22Rv1 (cell line): ENCODE results near the gene UBE2E2.

Source experiments
- ZFX ChIP-seq: fragments of 450-650 bp; IDR thresholded peaks from 2 replicates; pipeline ENCODE4 v1.6.1; 2017; ENCODE audit warnings: antibody characterized with exemption, borderline replicate concordance
- TF ChIP-seq, protein P1 (sequence below): fragments of 450-650 bp; IDR thresholded peaks from 2 replicates; pipeline ENCODE4 v1.5.1; 2017; ENCODE audit warnings: mild to moderate bottlenecking

DNA sequence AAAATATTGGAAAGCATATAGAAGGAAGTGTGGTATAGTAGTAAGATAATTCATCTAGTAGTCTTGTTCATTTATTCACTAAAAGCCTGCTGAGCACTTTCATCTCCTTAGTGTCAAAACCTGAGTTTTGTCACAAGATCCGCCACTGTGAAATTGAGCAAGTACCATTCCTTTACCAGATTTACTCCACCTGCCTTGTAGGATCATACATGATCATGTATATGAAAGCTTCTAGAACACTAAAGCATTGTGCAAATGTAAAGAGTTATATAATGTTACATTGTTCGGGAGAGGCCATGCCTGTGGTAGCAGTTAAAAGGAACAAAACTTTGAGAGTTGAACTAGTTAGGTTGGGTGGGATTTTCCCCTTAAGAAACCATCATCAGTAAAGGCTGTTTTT, 35.0 kb downstream of the UBE2E2 start:
- TF ChIP-seq, protein P1, sequence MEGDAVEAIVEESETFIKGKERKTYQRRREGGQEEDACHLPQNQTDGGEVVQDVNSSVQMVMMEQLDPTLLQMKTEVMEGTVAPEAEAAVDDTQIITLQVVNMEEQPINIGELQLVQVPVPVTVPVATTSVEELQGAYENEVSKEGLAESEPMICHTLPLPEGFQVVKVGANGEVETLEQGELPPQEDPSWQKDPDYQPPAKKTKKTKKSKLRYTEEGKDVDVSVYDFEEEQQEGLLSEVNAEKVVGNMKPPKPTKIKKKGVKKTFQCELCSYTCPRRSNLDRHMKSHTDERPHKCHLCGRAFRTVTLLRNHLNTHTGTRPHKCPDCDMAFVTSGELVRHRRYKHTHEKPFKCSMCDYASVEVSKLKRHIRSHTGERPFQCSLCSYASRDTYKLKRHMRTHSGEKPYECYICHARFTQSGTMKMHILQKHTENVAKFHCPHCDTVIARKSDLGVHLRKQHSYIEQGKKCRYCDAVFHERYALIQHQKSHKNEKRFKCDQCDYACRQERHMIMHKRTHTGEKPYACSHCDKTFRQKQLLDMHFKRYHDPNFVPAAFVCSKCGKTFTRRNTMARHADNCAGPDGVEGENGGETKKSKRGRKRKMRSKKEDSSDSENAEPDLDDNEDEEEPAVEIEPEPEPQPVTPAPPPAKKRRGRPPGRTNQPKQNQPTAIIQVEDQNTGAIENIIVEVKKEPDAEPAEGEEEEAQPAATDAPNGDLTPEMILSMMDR: no peak
- TF ChIP-seq ZFX: no peak
